HG03342 (cell line): Measurements from ENCODE around the gene ARHGEF40.

Experiments
- ATAC-seq: cut with Tn5 transposase; IDR thresholded peaks from one replicate; pipeline ENCODE4 v1.9.1; 2021; ENCODE audit warnings: mild to moderate bottlenecking, moderate library complexity; ENCODE audit not compliant: unreplicated experiment

ARHGEF40 gene

DNA sequence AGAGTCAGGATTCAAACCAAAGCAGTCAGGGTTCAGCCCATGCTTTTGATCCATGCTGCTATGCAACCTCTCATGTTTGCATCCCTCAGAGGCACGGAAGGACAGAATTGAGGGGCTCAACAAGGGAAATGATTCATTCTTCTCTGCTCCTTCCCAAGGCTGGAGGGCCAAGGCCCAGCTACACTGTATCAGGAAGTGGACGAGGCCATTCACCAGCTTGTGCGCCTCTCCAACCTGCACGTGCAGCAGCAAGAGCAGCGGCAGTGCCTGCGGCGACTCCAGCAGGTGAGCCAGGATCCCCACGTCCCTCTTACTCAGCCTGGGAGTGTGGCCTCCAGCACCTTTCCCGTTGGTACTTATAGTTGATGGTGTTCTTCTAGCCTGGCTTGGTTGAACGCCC is 8.6 kb downstream of the ARHGEF40 start:
- ATAC-seq = no peak

DNA sequence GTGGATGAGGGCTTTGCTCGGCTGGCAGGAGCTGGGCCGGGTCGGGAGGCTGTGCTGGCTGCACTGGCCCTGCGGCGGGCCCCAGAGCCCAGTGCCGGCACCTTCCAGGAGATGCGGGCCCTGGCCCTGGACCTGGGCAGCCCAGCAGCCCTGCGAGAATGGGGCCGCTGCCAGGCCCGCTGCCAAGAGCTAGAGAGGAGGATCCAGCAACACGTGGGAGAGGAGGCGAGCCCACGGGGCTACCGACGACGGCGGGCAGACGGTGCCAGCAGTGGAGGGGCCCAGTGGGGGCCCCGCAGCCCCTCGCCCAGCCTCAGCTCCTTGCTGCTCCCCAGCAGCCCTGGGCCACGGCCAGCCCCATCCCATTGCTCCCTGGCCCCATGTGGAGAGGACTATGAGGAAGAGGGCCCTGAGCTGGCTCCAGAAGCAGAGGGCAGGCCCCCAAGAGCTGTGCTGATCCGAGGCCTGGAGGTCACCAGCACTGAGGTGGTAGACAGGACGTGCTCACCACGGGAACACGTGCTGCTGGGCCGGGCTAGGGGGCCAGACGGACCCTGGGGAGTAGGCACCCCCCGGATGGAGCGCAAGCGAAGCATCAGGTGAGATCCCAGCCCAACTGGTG is 11.5 kb downstream of the ARHGEF40 start:
- ATAC-seq = no peak

DNA sequence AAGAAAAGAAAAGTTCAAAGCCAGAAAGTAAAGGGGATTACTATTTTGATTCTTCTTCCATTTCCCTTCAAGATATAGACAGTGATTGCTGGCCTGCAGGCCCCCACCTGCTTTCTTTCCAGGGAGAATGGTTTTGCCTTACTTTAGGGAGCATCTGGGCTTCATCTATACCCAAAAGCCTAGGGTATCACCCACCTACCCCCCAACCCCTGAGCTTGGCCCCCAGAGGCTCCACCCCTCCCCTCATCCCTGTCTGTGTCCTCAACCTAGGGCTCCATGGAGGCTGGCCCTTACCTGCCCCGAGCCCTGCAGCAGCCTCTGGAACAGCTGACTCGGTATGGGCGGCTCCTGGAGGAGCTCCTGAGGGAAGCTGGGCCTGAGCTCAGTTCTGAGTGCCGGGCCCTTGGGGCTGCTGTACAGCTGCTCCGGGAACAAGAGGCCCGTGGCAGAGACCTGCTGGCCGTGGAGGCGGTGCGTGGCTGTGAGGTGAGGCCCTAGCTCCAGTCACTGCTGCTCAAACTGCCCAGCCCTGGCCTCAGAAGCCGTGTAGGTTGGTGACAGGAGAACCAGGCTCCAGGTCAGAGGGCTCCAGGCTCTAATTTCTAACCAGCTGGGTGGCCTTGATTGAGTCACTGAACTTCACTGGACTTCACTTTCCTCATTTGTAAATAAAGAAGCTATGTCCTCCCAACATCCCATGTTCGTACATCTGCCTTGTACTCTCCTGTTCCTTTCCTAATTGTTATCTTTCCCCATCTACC is 13.6 kb downstream of the ARHGEF40 start:
- ATAC-seq = no peak

DNA sequence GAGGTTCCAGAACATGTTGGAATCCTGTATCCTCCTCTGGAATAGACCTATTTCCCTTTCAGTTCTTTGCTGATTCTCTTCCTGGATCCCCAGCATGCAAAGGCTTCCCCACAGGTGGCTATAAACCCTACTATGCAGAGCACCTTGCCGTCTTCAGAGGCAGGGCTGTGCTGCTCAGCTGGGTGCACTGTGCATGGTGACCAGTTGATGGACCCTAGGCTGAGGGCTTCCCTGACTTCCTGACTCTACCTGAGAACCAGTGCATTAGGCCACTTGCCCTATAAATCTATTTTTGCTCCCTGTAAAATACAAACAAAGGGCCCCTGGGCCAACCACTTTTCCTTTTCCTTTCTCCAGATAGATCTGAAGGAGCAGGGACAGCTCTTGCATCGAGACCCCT is 14.3 kb downstream of the ARHGEF40 start:
- no peak for ATAC-seq

DNA sequence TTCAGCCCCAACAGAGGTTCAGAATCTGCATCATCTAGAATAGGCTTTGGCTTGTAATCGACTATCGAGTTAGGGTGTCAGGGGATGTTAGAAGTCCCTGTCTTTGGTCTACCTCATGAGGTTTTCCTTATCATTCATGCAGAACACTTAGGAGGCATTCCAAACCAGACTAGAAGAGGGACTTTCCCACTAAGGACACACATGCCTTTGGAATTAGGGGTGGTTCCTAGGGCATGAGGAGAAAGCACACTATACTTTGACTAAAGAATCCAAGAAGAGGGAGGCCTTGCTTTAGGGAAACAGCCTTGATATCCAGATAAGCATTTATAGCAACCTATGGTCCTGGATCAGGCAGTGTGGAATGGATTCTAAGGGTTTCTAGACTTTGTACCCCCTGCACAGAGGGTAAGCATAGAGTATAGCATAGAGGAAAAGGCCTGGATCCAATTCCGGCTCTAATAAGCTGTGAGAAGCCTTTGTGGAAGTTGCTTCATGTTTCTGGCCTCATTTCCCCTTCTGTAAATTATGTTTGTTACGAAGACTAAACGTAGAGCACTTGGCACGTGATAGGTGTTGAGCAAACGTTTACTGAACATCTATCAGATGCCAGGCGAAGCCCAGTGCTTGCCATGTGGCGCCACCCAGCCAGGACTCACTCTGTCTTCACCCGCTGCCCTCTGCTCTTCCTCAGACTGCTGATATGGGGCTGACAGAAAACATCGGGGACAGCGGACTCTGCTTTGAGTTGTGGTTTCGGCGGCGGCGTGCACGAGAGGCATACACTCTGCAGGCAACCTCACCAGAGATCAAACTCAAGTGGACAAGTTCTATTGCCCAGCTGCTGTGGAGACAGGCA is 15.1 kb downstream of the ARHGEF40 start:
- ATAC-seq = no peak

DNA sequence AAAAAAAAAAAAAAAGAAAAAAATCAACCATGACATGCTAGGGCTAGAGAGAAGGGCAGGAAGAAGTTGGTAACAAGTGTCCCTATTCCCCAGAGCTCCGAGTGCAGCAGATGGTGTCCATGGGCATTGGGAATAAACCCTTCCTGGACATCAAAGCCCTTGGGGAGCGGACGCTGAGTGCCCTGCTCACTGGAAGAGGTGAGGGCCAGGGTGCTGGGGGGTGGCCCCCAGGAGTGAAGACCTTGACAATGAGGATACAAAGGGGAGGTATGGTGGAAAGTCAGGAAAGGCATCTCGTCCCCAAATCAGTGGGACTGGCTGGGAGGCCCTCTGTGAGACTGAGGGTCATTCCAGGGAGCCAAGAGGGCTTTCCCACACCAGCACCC is 16.8 kb downstream of the ARHGEF40 start:
- no peak for ATAC-seq

DNA sequence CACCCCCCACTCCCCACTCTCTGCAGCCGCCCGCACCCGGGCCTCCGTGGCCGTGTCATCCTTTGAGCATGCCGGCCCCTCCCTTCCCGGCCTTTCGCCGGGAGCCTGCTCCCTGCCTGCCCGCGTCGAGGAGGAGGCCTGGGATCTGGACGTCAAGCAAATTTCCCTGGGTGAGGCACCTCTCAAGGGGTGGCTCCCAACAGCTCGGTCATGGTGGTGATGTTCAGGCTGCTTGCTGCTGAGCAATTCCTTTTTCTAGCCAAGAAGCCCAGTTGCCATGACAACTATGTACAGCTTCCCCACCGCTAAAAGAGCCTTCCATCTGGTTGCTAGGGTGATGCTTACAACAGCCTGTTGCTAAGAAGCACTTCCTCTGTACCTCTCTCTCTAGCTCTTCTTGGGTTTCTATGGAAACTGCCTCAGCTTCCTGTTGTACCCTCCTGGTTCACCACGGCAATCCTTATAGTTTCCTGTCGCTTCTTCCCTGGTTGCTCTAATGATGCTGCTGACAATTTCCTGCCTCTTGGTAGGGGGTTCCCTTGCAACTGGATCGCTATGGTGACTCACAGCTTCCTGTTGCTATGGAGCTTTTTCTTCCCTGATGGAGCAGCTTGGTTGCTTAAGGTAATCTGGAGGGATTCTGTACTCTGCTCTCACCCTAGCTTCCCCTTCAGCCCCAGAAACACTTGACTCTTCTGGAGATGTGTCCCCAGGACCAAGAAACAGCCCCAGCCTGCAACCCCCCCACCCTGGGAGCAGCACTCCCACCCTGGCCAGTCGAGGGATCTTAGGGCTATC is 17.4 kb downstream of the ARHGEF40 start:
- ATAC-seq = peak; percentile 69

DNA sequence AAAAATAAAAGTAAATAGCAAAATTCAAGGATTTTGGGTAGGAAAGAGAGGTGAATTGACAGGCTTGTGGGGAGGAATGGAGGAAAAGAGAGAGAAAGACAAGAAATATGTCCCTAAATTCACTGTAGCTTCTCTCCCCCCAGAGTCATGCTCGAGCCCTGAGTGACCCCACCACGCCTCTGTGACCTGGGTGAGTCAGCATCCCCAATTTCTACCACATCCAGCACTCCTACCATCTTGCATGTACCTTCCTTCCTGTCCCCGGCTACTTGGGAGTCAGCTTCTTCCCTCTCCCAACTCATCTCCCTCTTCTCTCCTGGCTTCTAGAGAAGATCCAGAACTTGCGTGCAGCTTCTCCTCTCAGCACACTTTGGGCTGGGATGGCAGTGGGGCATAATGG is 18.6 kb downstream of the ARHGEF40 start:
- no peak for ATAC-seq

DNA sequence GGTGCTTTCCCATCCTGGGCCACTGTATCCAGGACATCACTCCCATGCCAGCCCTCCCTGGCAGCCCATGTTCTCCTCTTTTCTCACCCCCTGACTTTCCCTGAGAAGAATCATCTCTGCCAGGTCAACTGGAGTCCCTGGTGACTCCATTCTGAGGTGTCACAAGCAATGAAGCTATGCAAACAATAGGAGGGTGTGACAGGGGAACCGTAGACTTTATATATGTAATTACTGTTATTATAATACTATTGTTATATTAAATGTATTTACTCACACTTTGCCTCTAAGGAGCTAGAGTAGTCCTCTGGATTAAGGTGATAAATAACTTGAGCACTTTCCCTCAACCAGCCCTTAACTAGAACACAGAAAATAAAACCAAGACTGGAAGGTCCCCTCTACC is 19.2 kb downstream of the ARHGEF40 start:
- no peak for ATAC-seq

DNA sequence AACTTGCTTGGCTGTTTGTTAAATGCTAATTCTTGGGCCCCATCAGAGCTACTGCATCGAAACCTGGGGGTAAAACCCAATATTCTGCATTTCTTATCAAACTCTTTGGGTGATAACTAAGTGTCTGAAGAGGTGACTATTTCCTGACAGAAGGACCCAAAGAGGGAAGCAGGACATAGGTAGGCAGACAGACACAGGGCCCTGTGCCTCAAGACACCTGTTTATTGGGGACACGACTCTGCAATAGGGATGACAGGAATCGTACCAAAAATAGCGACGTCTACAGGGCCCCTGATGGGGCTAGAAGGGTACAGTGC is 19.7 kb downstream of the ARHGEF40 start:
- ATAC-seq = no peak

DNA sequence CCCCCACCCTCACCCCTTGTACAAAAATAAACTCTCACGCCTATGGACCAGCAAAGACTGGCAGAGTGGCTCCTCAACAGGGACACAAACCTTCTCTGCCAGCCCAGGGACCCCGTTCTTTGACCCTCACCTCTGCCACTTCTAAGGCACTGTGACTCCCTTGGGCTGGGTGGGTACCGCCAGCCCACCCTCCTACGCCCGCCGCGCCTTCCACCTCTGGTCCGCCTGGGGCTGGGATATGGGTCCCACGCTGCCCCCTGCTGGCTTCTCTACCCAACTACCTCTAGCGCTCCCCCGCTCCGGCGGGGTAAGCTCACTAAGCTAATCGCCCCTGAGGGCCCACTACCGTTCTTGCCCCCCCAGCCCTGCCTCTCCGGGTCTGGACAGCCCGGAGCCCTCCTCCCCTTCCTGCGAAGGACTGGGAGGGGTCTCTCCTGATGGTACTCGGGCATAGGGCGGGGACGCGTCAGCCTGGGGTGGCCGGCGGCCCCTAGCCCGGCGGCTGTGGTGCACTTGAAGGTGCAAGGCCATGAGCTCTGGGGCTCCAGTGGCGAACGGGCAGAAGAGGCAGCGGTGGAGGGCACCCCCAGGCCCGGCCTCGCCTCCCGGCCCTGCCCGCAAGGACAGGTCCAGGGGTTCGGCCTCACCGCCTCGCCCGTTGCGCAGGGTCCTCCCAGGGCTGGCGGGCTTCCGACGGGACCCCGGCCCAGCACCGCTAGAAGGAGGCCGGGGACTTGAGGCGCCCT is 20.3 kb downstream of the ARHGEF40 start:
- no peak for ATAC-seq

DNA sequence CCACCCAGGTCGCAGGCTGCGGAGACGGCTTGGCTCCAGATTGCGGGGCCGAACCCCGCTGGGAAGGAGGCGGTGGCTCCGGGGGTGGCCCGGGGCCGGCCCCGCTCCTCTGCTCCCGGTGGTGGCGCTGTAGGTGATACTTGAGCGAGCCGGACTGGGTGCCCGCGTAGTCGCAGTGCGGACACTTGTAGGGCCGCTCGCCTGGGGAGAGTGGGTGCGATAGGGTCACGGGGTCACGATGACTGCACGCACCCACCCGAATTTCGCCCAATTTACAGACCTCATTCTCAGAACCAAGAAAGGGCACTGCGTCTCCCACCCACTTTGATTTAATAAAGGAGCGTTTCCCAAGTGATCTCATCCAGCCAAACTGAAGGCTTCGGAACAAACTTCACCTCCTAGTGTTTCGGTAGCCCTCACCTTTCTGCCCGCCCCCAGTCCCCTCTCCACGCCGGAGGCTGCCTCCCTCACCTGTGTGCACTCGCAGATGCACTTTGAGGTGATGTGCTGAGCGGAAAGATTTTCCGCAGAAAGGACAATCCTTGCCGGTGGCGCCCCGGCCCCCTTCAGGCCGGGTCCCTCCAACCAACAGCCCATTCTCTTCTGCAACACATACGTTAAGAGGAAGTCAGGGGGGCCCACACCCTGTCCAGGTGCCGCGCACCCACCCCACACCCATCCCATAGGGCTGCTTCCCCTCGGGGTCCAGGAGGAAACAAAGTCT is 21.0 kb downstream of the ARHGEF40 start:
- no peak for ATAC-seq

DNA sequence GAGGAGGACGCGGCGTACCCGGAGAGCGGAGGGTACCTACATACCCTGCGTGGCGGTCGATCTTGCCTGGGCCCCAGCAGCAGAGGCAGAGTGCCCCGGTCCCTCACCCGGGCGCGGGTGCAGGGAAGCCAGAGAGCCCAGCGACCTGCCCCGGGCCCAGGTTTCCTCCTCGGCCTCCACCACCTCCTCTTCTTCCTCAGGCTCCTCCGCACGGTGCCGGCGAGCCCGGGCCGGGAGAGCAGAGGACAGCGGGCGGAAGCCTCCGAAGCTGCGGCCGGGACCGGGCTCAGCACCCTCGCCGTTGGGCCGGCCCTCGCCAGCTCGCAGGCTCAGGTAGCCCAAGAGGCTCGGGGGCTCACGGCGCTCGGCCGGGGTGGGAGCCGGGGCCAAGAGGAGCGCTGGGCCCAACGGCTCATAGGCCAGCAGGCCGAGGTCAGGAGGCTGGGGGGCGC is 21.7 kb downstream of the ARHGEF40 start:
- ATAC-seq = no peak

DNA sequence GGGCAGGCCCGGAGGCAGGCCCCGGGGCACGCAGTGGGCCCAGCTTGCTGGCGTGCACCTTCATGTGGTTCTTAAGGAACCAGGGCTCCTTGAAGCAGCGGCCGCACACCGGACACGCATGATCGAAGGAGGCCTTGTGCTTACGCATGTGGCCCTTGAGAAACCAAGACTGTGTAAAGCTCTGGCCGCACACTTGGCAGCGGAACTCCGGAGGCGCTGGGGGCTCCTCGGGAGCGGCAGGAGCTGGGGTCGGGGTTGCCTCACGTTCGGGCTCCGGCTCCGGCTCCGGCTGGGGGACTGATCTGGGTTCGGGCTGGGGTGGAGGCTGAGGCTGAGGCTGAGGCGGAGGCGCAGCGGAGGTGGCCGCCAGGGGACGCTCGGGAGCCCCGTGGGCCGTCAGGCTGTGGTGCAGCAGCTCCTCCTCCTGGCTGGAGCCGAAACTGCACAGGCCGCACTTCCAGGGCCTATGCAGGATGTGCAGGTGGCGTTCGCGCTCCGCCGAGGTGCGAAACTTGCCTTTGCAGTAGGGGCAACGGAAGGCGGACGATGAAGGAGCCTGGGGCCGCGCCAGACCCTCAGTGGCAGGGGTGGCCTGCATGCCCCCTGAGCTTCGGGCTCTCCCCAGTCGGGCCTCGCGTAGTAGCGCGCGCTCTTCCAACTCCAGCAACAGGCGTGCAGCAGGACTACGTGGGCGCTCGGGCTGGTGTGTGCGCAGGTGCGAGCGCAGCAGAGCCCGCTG is 22.3 kb downstream of the ARHGEF40 start:
- peak; percentile 85 for ATAC-seq

DNA sequence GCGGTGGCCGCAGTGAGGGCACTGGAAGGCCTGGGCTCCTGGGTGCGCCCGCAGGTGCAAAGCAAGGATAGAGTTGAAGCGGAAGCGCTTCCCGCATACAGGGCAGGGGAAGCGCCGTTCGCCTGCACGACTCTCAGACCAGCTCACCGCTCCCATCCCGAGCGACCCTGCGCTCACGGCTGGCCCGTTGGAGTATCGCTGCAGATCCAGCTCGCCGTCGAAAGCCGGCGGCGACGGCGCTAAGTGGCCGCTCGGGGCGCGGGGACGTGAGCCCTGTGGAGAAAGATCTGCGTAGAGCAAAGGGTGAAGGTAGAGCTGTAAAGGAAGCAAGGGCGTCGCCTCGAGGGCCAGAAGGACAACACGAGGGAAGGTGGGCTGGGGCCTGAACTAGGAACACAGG is 22.9 kb downstream of the ARHGEF40 start:
- ATAC-seq = no peak

DNA sequence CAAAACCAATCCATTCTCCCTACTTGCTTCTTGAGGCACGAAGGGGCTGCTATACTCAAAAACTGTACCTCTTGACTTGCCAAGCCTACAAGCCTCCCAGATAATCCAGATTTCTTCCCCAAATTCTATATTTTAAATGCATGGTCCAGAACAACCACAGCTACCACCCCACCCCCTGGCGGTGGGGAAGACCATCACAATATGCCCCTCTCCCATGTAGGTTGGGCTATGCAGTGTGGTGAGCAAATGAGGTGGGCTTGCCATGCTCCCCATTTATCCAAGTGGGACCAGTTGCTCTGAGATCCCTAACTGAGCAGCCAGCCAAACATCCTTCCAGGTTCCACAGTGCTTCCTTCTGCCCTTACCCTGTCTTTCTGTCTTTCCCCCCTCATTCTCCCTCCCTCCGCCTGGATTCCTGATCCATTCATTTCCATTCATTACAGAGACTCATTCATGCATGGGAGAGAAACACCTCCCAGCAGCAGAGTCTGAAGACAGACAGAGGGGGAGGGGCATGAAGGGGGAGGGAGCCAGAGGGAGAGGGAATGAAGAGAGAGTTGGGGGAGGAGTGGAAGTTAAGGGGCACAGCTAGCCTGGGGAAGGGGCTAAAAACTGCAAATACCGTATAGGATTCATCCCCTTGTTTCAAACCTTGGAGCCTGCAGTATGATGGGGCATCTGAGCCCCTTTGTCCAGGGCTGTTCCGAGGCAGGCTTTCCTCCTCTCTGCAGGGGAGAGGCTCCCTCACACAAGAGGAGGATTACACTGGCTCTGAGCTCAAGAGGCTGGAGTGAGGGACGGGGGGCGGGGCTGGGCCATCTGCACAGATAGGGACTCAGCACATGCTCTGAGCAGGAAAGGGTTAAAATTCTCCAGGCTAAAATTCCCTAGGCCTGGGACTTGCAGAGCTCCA is 23.9 kb downstream of the ARHGEF40 start:
- no peak for ATAC-seq

DNA sequence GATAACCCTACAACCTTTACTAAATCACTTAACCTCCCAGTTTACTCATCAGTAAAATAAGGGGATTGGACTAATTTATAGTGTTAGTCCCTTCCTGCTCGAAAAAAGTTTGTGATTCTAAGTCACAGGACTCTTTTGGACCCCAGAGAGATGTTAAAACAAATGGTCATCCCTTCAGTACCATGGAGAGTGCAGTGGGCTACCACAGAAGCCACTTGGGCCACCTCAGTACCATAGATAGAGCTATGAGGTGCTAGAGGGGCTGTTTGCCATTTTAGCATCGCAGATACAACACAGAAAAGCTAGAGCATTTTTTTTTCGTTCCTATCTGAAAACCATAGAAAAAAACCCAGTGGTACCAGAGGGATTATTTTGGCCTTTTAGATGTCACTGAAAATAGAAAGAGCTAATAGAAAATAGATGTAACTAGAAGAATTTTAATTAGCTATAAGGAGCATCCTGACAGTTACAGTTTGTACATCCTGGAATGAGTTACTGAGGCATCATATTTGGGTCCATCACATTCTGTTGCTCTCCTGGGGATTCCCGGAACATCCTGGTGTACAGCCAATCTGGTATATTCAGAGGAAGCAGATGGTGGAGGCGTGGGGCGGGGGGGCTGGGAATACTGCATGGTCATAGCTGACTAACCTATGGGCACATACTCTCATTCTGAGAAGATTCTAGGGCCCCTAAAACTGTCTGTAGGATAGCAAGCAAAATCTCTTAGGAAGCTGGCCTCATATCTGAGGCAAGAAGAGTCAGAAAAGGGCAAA is 25.5 kb downstream of the ARHGEF40 start:
- ATAC-seq = no peak
